Measurements from ENCODE around the gene NTN4.
"Not testable (repeated sequence)": the region's sequence is repeated elsewhere in the genome, so short reads cannot be mapped to it uniquely, and the experiment has no call there.

The NTN4 gene

GRCh38 chr12:95796225-95796981 lies 5.8 kb upstream of the NTN4 start:
- no peak for DNase-seq

GRCh38 chr12:95790917-95791849 lies 619 bp upstream of the NTN4 start:
- peak in 1 of 2 experiments; percentile 21 for DNase-seq

- no peak for DNase-seq
Observed at GRCh38 chr12:95789126-95790032, 1.2 kb downstream of the NTN4 start.

GRCh38 chr12:95788637-95789036 lies 1.9 kb downstream of the NTN4 start:
- no peak for DNase-seq

GRCh38 chr12:95787274-95787818 lies 3.2 kb downstream of the NTN4 start:
- no peak for DNase-seq

GRCh38 chr12:95784915-95785314 lies 5.6 kb downstream of the NTN4 start:
- DNase-seq, result no peak

GRCh38 chr12:95784286-95784685 lies 6.3 kb downstream of the NTN4 start:
- no peak for DNase-seq

- not testable (repeated sequence) for DNase-seq
Observed at GRCh38 chr12:95775466-95775865, 15.1 kb downstream of the NTN4 start.

- no peak for DNase-seq
Observed at GRCh38 chr12:95774311-95775045, 16.1 kb downstream of the NTN4 start.

GRCh38 chr12:95773320-95773719 lies 17.2 kb downstream of the NTN4 start:
- DNase-seq, result no peak

GRCh38 chr12:95767703-95768102 lies 22.9 kb downstream of the NTN4 start:
- DNase-seq, result no peak

GRCh38 chr12:95766356-95767019 lies 24.1 kb downstream of the NTN4 start:
- DNase-seq, result no peak

GRCh38 chr12:95764848-95765247 lies 25.7 kb downstream of the NTN4 start:
- no peak for DNase-seq

- DNase-seq, result no peak
Observed at GRCh38 chr12:95763809-95764253, 26.7 kb downstream of the NTN4 start.

GRCh38 chr12:95762123-95762785 lies 28.3 kb downstream of the NTN4 start:
- DNase-seq, result no peak

GRCh38 chr12:95760371-95760770 lies 30.2 kb downstream of the NTN4 start:
- no peak for DNase-seq

GRCh38 chr12:95759718-95760117 lies 30.8 kb downstream of the NTN4 start:
- no peak for DNase-seq

GRCh38 chr12:95759039-95759438 lies 31.5 kb downstream of the NTN4 start:
- no peak for DNase-seq

GRCh38 chr12:95756362-95756761 lies 34.2 kb downstream of the NTN4 start:
- no peak for DNase-seq

GRCh38 chr12:95755261-95755865 lies 35.2 kb downstream of the NTN4 start:
- no peak for DNase-seq
